HG02852 (cell line): ENCODE results near the gene MON2.
A peak's percentile ranks its signal among the peaks of the same experiment; 100 is the strongest.
"Not testable (repeated sequence)": the region's sequence is repeated elsewhere in the genome, so short reads cannot be mapped to it uniquely, and the experiment has no call there.

Experiments
- ATAC-seq: cut with Tn5 transposase; IDR thresholded peaks from one replicate; pipeline ENCODE4 v1.9.1; 2021; ENCODE audit warnings: mild to moderate bottlenecking, moderate library complexity; ENCODE audit not compliant: unreplicated experiment

The MON2 gene, protein sequence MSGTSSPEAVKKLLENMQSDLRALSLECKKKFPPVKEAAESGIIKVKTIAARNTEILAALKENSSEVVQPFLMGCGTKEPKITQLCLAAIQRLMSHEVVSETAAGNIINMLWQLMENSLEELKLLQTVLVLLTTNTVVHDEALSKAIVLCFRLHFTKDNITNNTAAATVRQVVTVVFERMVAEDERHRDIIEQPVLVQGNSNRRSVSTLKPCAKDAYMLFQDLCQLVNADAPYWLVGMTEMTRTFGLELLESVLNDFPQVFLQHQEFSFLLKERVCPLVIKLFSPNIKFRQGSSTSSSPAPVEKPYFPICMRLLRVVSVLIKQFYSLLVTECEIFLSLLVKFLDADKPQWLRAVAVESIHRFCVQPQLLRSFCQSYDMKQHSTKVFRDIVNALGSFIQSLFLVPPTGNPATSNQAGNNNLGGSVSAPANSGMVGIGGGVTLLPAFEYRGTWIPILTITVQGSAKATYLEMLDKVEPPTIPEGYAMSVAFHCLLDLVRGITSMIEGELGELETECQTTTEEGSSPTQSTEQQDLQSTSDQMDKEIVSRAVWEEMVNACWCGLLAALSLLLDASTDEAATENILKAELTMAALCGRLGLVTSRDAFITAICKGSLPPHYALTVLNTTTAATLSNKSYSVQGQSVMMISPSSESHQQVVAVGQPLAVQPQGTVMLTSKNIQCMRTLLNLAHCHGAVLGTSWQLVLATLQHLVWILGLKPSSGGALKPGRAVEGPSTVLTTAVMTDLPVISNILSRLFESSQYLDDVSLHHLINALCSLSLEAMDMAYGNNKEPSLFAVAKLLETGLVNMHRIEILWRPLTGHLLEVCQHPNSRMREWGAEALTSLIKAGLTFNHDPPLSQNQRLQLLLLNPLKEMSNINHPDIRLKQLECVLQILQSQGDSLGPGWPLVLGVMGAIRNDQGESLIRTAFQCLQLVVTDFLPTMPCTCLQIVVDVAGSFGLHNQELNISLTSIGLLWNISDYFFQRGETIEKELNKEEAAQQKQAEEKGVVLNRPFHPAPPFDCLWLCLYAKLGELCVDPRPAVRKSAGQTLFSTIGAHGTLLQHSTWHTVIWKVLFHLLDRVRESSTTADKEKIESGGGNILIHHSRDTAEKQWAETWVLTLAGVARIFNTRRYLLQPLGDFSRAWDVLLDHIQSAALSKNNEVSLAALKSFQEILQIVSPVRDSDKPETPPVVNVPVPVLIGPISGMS (N-terminal part only)

DNA sequence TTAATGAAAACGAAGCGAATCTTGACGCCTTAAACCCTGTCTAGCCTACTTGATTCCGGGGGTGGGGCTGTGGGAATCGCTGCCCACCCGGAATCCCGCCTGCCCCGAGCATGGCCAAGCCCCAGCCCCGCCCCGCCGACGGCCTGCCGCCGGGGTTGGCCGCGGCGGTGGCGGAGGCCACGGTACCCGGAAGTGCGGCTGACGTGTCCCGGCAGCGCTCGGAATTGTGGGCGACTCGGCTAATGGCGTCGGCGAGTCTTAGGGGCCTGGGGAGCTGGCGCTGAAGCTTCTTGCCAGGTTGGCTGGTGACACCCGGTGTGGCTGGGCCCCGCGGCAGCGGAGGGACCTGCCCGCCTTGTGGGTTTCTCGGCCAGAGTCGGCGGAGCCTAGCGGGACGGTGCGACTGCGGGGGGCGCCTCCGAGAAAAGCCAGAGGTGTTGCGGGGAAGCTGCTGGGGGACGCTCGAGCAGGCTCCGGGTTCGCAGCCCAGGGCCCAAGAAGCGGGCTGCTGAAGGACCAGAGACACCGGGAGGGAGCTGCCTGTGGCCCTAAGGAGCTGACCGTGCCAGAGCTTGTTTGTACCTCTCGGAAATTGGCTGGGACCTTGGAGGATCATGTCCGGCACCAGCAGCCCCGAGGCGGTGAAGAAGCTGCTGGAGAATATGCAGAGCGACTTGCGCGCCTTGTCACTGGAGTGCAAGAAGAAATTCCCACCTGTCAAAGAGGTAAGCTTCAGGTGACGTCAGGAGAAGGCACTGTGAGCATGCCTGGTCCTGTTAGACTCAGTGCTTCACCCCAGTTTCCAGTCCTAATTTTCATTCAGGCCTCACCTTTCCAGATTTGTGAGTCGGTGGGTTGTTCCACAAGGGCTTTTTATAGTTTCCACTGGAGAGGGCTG, at the start of gene MON2:
Gene MON2 (plus strand): TSS at position 233 of the 898 bp plus-strand sequence. CDS start 382 bp downstream, at position 615.
- ATAC-seq: peak; percentile 98

DNA sequence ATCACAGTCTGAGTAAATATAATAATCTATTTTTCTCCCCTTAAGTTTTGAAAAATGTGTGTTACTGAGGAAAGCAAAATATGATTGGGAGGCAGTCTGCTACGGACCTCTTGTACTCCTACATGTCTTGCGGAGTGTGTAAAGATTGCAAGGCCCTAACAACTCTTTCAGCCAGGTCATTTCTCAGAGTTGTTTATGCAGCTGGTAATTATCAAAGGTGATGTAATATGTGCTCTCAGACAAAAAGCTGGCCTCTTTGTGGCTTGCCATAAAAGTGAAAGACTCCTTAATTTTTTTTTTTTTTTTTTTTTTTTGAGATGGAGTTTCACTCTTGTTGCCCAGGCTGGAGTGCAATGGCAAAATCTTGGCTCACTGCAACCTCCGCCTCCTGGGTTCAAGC, 40.5 kb upstream of the MON2 start:
- no peak for ATAC-seq

DNA sequence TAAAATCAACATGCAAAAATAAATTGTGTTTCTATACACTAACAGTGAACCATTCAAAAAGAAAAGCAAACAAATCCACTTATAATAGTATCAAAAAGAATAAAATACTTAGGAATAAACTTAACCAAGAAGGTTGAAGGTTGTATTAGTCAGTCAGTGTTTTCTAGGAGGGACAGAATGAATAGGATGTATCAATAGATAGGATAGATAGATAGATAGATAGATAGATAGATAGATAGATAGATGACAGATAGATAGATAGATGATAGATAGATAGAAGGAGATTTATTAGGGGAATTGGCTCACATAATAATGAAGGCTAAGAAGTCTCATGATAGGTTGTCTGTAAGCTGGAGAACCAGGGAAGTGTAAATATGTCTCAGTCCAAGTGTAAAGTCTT, 37.2 kb upstream of the MON2 start:
- ATAC-seq: no peak

DNA sequence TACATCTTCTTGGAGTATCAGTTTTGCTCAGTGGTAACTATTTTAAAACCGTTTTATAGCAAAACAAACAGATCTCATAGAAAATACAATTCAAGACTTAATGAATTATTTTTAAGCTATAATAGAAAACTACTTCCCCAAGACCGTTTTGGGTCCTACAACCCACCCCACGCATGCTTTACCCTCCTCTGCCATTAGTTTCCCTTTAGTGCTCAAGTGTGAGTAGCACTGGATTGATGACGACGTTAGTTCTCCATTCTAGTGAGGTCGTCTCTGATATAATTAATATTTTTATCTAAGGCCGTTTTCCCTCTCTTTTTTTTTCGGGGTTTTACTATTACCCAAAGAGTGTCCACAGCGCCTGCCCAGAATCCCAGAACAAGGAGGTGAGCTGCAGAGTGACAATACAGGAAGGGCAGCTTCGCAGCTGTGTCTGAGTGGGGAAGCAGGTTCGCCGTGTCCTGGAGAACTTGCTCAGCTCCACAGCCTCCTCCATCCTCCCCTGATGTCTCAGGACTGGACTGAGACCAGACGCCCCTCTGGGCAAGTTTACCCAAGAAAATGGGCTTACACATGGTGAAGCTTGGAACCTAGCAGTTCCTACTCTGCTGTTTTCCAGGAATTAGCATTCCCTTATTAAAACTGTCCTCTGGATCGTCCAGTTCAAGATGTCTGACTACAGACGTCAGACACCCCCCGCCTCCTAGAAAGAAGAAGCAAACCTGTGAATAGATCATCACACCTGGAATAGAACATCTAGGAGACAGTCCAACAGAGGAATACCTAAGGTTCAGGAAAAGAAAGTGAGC, 31.9 kb upstream of the MON2 start:
- ATAC-seq: no peak

DNA sequence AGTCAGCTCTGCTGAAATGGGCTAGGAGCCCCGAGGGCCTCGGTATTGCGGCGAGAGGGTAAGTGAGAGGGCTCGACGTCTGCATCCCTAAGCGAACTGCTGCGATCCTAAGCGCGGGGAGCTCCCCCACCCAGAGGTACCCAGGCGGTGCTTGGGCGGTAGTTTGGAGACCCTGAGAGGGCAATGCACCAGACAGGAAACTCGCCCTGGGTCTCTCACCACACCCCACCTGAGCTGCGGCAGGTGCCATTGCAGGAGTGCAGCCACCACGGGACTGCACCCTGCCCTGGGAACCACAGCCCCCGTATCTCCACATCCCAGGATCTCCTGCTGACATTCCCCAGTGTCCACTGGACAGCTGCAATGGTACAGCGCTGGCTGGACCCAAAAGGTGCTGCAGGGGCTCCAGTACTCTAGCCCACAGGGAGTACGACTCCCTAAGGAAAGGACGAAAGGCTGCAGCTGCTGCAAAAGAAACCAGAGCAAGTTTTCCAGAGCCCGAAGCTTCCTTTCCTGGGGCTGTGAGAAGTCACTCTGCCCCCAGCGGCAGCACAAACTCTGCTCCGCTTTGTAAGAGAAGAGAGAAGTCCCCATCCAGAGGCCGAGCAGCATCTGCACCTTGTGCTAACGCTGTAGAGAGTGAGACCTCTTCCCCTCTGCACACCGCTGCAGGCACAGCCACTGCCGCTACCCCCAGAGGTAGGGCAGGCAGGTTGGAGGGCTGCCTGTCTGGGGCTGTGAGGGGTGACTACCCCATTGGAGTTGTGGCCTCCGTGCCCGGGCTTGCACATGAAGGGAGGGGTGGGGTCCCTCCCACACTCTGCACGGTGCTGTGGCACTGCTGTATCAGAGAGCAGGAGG, 31.1 kb upstream of the MON2 start:
- peak; percentile 82 for ATAC-seq

DNA sequence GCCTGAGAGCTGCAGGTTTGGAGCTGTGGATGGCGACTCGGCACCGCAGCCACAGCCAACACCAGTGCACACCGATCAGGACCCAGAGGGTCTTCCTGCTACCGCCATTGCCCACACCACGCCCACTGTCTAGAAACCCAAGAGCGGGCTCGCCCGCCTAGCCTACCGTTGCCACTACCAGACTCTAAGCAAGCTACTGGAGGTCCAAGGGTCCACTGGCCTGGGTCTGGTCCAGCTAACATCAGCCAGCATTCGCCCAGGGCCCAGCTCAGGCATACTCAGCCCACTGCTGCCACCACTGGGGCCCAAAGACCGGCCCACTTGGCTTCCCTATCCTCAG, 30.5 kb upstream of the MON2 start:
- ATAC-seq: peak; percentile 38

DNA sequence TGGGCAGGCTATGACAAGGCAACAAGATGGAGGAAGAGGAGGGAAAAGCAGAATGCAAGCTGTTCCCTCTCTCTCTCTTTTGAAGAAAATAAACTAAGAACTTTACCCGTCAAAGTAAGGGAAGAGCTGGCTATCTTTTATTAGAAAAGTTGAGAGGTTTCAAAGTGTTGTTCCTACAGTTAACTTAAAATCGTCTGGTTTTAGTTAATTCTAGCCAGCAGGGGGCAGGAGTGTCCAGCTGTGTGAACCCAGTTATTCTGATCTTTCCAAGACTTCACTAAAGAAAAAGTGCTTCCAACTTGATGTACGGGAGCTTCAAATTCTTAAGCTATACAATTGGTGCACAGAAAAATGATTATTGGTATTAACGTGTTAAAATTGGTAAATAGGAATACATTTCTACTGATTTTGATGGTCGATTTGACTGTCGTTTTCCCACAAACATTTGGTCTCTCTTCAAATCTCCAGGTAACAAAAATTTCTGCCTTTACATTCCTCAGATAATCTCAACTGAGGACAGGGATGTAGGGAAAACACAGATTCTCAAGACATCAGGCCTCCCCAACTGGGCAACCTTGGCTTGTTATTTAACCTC, 28.4 kb upstream of the MON2 start:
- no peak for ATAC-seq

DNA sequence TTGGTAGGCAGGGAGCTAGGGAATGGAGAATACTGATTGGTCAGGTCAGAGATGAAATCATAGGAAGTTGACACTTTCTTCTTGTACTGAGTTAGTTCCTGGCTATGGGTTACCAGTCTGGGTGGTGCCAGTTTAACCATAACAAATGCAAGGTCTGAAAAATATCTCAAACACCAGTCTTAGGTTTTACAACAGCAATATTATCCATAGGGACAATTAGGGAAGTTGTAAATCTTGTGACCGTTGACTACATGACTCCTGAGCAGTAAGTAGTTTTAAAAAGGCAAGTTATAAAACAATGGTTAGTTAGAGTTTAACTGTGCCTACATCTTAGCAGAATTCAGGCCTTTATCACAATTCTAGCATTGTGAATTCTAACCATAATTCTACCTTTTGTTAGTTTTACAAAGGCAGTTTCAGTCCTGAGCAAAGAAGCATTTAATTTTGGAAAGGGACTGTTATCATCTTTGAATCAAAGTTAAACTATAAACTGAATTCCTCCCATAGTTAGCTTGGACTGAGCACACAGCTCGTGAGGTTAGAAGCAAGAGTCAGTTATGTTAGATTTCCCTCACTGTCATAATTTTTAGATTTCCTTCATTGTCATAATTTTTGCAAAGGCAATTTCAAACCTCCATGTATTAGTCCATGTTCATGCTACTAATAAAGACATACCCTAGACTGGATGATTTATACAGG, 19.7 kb upstream of the MON2 start:
- no peak for ATAC-seq

DNA sequence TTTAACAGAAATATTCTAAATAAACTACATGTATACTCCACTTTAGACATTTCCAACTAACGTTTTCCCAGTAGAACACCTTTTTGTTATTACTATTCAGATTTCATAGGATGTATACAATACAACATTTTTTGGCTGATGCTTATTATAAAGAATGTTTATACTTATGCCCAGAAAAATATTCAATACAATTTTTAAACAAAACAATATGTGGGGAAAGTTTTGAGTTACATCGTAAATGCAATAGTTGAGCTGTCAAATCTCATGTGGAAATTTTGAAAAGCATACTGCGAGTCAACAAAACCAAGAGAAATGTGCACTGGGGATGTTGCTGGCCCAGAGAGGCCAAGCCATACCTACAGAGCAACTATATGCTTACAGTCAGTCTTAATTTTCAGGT, 18.2 kb upstream of the MON2 start:
- no peak for ATAC-seq

DNA sequence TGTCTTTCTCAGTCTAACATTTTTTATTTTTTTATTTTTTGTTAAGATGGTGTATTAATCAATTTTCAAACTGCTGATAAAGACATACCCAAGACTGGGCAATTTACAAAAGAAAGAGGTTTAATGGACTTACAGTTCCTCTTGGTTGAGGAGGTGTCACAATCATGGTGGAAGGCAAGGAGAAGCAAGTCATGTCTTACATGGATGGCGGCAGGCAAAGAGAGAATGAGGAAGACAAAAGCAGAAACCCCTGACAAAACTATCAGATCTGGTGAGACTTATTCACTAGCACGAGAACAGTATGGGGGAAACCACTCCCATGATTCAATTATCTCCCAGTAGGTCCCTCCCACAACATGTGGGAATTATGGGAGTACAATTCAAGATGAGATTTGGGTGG, 11.2 kb upstream of the MON2 start:
- ATAC-seq: not testable (repeated sequence)

DNA sequence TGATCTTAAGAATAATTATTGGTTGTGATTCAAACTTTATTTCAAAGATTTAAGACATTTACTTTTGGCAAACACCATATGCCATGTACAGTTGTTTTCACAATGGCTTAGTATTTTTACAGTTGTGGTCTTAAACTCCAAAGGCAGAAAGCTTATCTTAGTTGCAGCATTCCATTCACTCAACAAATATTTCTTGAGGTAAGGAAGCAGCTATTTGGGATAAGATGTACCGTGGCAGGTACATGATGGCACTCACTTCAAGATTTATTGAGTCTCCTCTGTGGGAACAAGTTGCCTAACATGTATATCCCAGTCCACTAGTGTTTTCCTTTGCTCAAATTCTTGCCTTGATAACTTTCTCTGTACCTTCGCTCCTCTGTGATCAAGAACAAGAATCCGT, 8.0 kb upstream of the MON2 start:
- ATAC-seq: no peak

DNA sequence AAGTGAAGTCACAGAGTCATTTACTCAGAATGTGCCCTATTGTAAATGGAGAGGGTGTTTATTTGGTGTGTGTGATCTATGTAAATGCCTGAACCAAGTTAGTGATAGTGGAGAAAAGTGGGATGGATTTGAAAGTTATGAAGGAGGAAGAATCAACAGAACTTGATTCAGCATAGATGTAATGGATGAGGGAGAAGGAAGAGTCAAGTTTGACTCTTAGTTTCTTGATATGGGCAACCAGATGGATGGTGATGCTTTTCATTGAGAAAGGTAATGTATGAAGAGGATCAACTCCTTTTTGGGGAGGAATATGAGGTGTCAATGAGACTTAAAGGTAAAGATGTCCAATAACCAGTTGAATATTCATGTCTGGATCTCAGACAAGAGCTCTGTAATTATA, 6.7 kb upstream of the MON2 start:
- no peak for ATAC-seq

DNA sequence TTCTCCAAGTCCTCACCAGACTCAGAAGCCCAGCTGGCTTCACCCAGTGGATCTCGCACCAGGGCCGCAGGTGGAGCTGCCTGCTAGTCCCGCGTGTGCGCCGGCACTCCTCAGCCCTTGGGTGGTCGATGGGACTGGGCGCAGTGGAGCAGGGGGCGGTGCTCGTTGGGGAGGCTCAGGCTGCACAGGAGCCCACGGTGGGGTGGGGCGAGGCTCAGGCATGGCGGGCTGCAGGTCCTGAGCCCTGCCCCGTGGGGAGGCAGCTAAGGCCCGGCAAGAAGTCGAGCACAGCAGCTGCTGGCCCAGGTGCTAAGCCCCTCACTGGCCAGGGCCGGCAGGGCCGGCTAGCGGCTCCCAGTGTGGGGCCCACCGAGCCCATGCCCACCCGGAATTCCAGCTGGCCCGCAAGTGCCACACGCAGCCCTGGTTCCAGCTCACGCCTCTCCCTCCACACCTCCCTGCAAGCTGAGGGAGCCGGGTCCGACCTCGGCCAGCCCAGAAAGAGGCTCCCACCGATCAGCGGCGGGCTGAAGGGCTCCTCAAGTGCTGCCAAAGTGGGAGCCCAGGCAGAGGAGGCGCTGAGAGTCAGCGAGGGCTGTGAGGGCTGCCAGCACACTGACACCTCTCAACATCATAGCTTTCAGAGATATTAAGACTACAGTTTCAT, 5.3 kb upstream of the MON2 start:
- ATAC-seq: not testable (repeated sequence)

DNA sequence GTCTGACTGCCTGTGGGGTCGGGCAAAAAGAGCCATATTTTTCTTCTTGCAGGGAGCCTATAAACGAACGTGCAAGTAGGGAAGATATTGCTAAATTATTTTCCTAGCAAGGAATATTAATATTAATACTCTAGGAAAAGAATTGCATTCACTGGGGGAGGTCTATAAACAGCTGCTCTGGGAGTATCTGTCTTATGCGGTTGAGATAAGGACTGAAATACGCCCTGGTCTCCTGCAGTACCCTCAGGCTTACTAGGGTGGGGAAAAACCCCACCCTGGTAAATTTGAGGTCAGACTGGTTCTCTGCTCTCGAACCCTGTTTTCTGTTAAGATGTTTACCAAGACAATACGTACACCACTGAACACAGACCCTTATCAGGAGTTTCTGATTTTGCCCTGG, 3.4 kb upstream of the MON2 start:
- not testable (repeated sequence) for ATAC-seq

DNA sequence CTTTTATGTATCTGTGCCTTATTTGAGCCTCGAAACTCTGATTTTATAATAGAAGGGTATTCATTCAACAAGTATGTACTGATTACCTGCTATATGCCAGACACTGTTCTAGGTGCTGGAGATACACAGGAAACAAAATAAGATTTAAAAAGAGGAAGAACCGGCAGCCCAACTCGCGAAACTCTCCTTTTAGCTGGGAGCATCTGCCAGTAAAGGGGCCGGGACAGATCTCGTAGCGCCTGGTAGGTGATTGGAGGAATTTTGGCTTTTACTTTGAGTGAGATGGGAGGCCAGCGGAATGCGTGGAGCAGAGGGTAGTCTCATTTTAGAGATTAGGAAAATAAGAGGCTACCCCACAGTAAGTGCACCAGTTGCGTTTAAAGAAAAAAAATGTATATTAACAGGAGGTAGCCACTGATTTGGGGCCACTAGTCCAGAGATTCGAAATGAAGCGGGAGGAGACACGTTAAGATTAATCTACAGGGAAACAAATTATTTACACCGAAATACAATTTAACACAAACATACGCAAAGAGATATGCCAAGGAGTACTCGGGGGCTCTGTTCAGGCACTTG, 520 bp upstream of the MON2 start:
- ATAC-seq: peak; percentile 38

DNA sequence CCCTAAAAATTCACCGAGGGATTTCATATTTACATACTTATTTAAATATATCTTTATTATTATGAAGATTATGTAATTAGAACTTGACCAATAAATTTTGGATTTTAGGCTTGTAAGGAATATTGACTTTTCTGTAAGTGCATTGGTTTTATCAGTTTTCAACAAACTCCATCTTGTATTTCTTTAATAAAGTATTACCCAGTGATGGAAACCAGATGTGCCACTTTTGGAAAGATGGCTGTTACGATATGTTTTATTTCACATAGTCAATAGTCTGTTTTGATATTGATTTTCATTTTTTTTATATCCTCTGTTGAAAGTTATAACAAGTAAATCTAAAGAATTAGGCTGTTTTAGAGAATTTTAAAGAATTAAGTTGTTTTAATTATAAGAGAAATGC, 1.8 kb downstream of the MON2 start:
- no peak for ATAC-seq

DNA sequence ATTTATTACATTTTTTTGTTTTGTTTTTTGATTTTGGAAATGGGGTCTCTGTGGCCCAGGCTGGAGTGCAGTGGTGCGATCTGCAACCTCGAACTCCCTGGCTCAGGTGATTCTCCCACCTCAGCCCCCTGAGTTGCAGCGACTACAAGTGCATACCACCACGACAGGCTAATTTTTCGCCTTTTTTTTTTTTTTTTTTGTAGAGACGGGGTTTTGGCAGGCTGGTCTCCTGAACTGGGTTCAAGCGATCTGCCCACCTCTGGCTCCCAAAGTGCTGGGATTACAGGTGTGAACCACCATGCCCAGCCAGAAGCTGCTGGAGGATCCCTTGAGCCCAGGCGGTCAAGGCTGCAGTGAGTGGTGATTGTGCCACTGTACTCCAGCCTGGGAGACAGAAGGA, 2.3 kb downstream of the MON2 start:
- no peak for ATAC-seq
